ENCODE measurements around the gene ZNF714. TPM values are rescaled to one million over a fixed set of nuclear protein-coding genes. Genes with fewer than 3 reads are reported as not detected.

Gene ZNF714
- total and polyA plus RNA-seq, 2 donors from 2014 or later: 2.0 to 8.8 TPM

GRCh38 chr19:21147540-21147939, 65.5 kb downstream of the ZNF714 start:
- no peak for TF ChIP-seq CTCF (IDR thresholded peaks at IDR 0.05; ENCODE audit: borderline replicate concordance, extremely low read depth, insufficient read depth)
- DNase-seq: no peak
- Histone ChIP-seq H3K4me1 (ENCODE audit: control insufficient read depth in 2 of 3, insufficient read depth in 2 of 3, low read depth in 1 of 3, low read length in 3 of 3) (no peaks in the 10 kb centered on the region), H3K9me3 (ENCODE audit: control insufficient read depth in 2 of 3, insufficient read depth in 1 of 3, low read length in 3 of 3) (peaks cover 0 to 3% (median 0%) of the 10 kb centered on the region in 3 donors), H3K4me3 (ENCODE audit: low read length in 3 of 3) (no peak overlapping the region), H3K27ac (ENCODE audit: low read depth in 2 of 2, low read length in 2 of 2) (no peak overlapping the region), H3K27me3 (ENCODE audit: control insufficient read depth, insufficient read depth, low read length) (no peaks in the 10 kb centered on the region), H3K36me3 (ENCODE audit: control insufficient read depth in 2 of 3, insufficient read depth in 3 of 3, low read length in 3 of 3) (peaks cover 0 to 14% (median 8%) of the 10 kb centered on the region in 3 donors), H3K9ac (ENCODE audit: low read length in 3 of 3) (no peak overlapping the region)
- intact Hi-C loops (cut with DNase I): no loop called here
- FAIRE-seq: no peak

GRCh38 chr19:21148681-21149080, 66.7 kb downstream of the ZNF714 start:
- Histone ChIP-seq H3K4me1 (ENCODE audit: control insufficient read depth in 2 of 3, insufficient read depth in 2 of 3, low read depth in 1 of 3, low read length in 3 of 3) (no peaks in the 10 kb centered on the region), H3K27ac (ENCODE audit: low read depth in 2 of 2, low read length in 2 of 2) (no peak overlapping the region), H3K4me3 (ENCODE audit: low read length in 3 of 3) (no peak overlapping the region), H3K27me3 (ENCODE audit: control insufficient read depth, insufficient read depth, low read length) (no peaks in the 10 kb centered on the region), H3K36me3 (ENCODE audit: control insufficient read depth in 2 of 3, insufficient read depth in 3 of 3, low read length in 3 of 3) (peaks cover 0 to 14% (median 8%) of the 10 kb centered on the region in 3 donors), H3K9me3 (ENCODE audit: control insufficient read depth in 2 of 3, insufficient read depth in 1 of 3, low read length in 3 of 3) (peaks cover 0 to 3% (median 0%) of the 10 kb centered on the region in 3 donors), H3K9ac (ENCODE audit: low read length in 3 of 3) (no peak overlapping the region)
- no peak for TF ChIP-seq CTCF (IDR thresholded peaks at IDR 0.05; ENCODE audit: borderline replicate concordance, extremely low read depth, insufficient read depth)
- peak; percentile 21 for FAIRE-seq
- no peak for DNase-seq
- intact Hi-C loops (cut with DNase I): no loop called here

GRCh38 chr19:21149877-21150276, 67.9 kb downstream of the ZNF714 start:
- intact Hi-C loops (cut with DNase I): no loop called here
- H3K27me3 ChIP-seq (ENCODE audit: control insufficient read depth, insufficient read depth, low read length): no peaks in the 10 kb centered on the region
- no peak for FAIRE-seq
- H3K36me3 ChIP-seq (ENCODE audit: control insufficient read depth in 2 of 3, insufficient read depth in 3 of 3, low read length in 3 of 3): peaks cover 0 to 14% (median 8%) of the 10 kb centered on the region in 3 donors
- H3K27ac ChIP-seq (ENCODE audit: low read depth in 2 of 2, low read length in 2 of 2): no peak overlapping the region
- no peak overlapping the region for H3K4me3 ChIP-seq (ENCODE audit: low read length in 3 of 3)
- H3K9me3 ChIP-seq (ENCODE audit: control insufficient read depth in 2 of 3, insufficient read depth in 1 of 3, low read length in 3 of 3): peaks cover 0 to 3% (median 0%) of the 10 kb centered on the region in 3 donors
- no peaks in the 10 kb centered on the region for H3K4me1 ChIP-seq (ENCODE audit: control insufficient read depth in 2 of 3, insufficient read depth in 2 of 3, low read depth in 1 of 3, low read length in 3 of 3)
- TF ChIP-seq CTCF (IDR thresholded peaks at IDR 0.05; ENCODE audit: borderline replicate concordance, extremely low read depth, insufficient read depth): no peak
- DNase-seq: no peak
- no peak overlapping the region for H3K9ac ChIP-seq (ENCODE audit: low read length in 3 of 3)

GRCh38 chr19:21151460-21151859, 69.5 kb downstream of the ZNF714 start:
- intact Hi-C loops (cut with DNase I): no loop called here
- Histone ChIP-seq H3K4me3 (ENCODE audit: low read length in 3 of 3) (no peak overlapping the region), H3K4me1 (ENCODE audit: control insufficient read depth in 2 of 3, insufficient read depth in 2 of 3, low read depth in 1 of 3, low read length in 3 of 3) (no peaks in the 10 kb centered on the region), H3K36me3 (ENCODE audit: control insufficient read depth in 2 of 3, insufficient read depth in 3 of 3, low read length in 3 of 3) (peaks cover 0 to 14% (median 8%) of the 10 kb centered on the region in 3 donors), H3K27me3 (ENCODE audit: control insufficient read depth, insufficient read depth, low read length) (no peaks in the 10 kb centered on the region), H3K9ac (ENCODE audit: low read length in 3 of 3) (no peak overlapping the region), H3K27ac (ENCODE audit: low read depth in 2 of 2, low read length in 2 of 2) (no peak overlapping the region), H3K9me3 (ENCODE audit: control insufficient read depth in 2 of 3, insufficient read depth in 1 of 3, low read length in 3 of 3) (peaks cover 0 to 3% (median 0%) of the 10 kb centered on the region in 3 donors)
- FAIRE-seq: no peak
- TF ChIP-seq CTCF (IDR thresholded peaks at IDR 0.05; ENCODE audit: borderline replicate concordance, extremely low read depth, insufficient read depth): no peak
- DNase-seq: no peak

Measured in kidney (tissue), 14 donors.